AG04449 (cell line): ENCODE data around the gene TBL1XR1.
"Not testable (repeated sequence)": the region's sequence is repeated elsewhere in the genome, so short reads cannot be mapped to it uniquely, and the experiment has no call there.

Experiments used
- CTCF ChIA-PET: fragments of 350-600 bp; formaldehyde crosslinking; extraction: SDS; loops from one replicate; lab custom pipeline; 2021; ENCODE audit warnings: antibody characterized with exemption; lab: Yijun Ruan, JAX
- POLR2A ChIA-PET: fragments of 400-600, 350-600 bp; formaldehyde crosslinking; extraction: SDS; loops from one replicate; lab custom pipeline; 2020; ENCODE audit warnings: antibody characterized with exemption, inconsistent platforms; lab: Yijun Ruan, JAX
- DNase-seq: peaks from one replicate; pipeline ENCODE4 v3.0.0-alpha.2; 2010; ENCODE audit warnings: low read depth, low spot score
- H3K4me3 ChIP-seq: 2 replicates; pipeline ENCODE4 v1.5.1; 2011; ENCODE audit warnings: low read depth, mild to moderate bottlenecking, control low read depth, low read length
- CTCF ChIP-seq: IDR thresholded peaks from one replicate; pipeline ENCODE4 v1.5.1; 2011; ENCODE audit warnings: mild to moderate bottlenecking, moderate library complexity, low read length, control low read depth, inconsistent platforms; ENCODE audit not compliant: insufficient read depth; ENCODE audit errors: missing control alignments

TBL1XR1 gene

DNA sequence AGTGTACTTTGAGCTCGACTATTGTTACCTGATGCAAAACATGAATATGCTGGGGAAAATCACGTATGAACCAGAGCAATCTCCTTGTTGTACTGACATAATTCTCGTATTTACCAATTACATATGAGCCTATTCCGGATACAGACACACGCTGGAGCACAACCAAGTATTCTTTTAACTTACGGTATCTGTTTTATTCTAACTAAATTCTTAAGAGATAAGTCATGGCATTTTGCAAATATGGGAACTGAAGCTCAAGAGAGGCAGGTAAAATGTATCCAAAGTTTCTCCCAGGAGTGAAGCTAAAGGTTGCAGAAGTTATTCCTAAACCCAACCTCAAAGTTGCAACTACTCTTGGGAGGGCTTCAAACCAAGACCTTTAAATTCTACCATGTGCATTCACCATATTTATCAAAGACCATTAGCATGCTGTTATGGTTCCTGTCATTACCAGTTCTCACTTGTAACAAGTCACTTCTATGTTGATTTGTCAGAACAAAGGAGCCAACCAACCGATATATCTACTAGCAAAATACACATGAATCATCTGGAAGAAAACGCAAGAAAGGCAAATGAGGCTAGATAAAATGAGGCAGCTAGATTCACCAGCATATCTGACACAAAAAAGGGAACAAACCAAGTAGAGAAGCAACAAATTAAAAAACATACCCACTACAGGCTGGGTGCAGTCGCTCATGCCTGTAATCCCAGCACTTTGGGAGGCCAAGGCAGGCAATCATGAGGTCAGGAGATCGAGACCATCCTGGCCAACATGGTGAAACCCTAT lies 17.8 kb downstream of the TBL1XR1 start:
- no peak for DNase-seq
- H3K4me3 ChIP-seq, result no peak overlapping the region
- ChIA-PET POLR2A (no interaction called here), CTCF (interaction anchor here (2.2 kb wide), 1 partner anchor 16 kb away, joined by 6 read pairs; no protein-coding TSS in a partner anchor)
- no peak for TF ChIP-seq CTCF

DNA sequence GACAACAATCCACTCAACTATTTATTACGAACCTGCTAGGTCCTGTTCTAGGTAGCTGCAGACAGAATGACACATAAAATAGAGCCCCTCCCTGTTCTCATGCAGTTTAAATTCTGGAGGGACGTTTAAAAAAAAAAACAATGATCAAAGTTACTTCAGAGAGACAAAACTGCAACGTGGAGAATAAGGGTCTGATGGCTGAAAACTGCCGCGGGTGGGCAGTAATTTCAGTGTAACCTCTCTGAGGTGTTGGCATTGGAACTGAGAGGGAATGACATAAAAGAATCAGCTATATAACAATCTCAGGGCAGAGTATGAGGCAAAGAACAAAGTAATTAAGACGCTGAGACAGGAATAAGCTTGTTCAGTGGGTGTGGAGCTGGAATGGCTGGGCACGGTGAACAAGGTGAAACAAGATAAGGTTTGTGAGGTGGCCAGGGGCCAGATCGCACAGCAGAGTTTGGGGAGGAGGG lies 19.5 kb downstream of the TBL1XR1 start:
- CTCF ChIA-PET, result no interaction called here
- POLR2A ChIA-PET, result no interaction called here
- H3K4me3 ChIP-seq, result no peak overlapping the region
- DNase-seq, result no peak
- no peak for TF ChIP-seq CTCF

DNA sequence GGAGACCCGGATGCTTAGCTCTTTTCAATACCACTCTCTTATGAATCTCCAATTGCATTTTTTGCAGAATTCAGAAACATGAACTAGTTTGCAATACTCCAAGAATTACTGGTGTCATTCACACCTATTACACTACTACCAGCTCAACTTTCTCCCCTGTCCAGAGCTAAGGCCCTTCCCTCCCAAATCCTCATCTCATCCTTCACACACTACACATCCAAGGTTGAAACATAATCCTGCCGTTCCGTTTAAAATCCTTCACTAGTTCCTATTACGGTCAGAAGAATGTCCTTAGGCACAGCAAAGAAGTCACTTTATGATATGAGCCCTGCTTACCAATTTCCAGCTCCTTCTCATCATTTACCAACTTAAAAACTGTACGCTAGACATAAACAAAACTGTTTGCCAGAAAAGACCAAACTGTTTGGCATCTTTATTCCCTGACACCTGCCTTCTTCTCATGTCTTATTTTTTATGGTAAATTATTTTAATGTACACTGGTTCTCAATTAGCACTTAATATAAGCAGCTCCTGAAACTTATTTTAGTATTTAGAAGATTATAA lies 22.6 kb downstream of the TBL1XR1 start:
- H3K4me3 ChIP-seq, result no peak overlapping the region
- no peak for DNase-seq
- CTCF ChIA-PET, result interaction anchor here (1.3 kb wide), 1 partner anchor 9 kb away, joined by 4 read pairs; no protein-coding TSS in a partner anchor
- TF ChIP-seq CTCF, result no peak
- POLR2A ChIA-PET, result no interaction called here

- no peak for TF ChIP-seq CTCF
- DNase-seq, result no peak
- ChIA-PET CTCF (no interaction called here), POLR2A (no interaction called here)
- no peak overlapping the region for H3K4me3 ChIP-seq
Observed at GRCh38 chr3:177169936-177170722, 27.2 kb downstream of the TBL1XR1 start.

DNA sequence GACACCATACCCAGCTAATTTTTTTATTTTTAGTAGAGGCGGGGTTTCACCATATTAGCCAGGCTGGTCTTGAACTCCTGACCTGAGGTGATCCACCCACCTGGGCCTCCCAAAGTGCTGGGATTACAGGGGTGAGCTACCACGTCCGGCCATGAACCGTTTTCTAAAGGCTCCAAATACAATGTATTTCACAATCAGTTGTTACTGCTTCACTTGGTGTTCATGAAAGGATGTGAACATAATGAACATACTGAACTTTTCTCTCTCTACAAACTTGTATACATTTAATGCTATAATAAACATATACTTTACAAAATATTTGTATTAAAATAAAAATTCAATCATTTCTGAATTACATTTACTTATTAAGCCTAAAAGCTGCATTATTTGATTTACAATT lies 28.9 kb downstream of the TBL1XR1 start:
- CTCF ChIA-PET, result no interaction called here
- no peak for DNase-seq
- TF ChIP-seq CTCF, result no peak
- POLR2A ChIA-PET, result no interaction called here
- no peak overlapping the region for H3K4me3 ChIP-seq

DNA sequence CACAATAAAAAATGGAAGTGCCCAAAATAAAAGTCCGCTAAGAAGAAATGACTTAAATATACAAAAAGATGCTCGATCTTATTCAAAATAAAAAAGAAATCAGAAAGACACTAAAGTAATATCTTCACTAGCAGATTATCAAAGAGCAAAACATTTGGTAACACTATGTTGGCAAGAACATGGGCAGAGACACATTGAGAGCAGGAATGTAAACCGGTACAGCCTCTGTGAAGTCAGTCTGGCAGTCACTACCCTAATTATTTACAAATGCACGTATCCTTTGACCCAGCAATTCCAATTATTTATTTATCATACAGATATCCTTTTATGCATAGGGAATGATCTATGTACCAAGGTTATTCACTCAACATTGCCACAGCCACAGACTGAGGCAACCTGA lies 34.5 kb downstream of the TBL1XR1 start:
- POLR2A ChIA-PET, result no interaction called here
- CTCF ChIA-PET, result no interaction called here
- DNase-seq, result no peak
- TF ChIP-seq CTCF, result no peak
- no peak overlapping the region for H3K4me3 ChIP-seq

GRCh38 chr3:177161603-177162002 lies 35.7 kb downstream of the TBL1XR1 start:
- CTCF ChIA-PET, POLR2A ChIA-PET, DNase-seq, H3K4me3 ChIP-seq: not testable (repeated sequence)
